ENCODE measurements around the gene SLC12A8. TPM values are rescaled to one million over a fixed set of nuclear protein-coding genes. Genes with fewer than 3 reads are reported as not detected.

Gene SLC12A8
- total and polyA plus RNA-seq, 2 experiments from 2014 or later, result 6.9 to 15.9 TPM

- no peak for DNase-seq (ENCODE audit: low spot score)
Measured at GRCh38 chr3:125061646-125062045, 150.9 kb downstream of the SLC12A8 start.

DNA sequence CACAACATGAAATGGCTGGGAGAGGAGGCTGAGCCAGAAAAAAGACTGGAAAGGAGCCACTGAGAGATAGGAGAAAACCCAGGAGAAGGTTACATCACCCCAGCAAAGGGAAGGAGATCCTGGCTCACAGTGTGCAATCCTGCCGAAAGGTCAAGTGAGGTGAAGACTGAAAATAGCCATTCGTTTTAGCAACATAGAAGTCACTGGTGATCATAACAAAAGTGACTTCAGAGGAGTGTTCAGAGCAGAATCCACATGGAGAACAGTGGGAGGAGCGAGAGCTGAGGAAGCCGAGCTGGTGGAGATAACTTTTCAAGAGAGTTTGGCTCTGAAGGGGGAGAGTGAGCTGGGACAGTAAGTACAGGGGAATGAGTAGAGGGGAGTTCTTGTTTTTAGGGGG, 151.4 kb downstream of the SLC12A8 start:
- peak overlapping the region; percentile 76 for H2AFZ ChIP-seq
- H3K27me3 ChIP-seq (ENCODE audit: insufficient read depth), result peaks cover 26% of the 10 kb centered on the region
- H3K4me1 ChIP-seq (ENCODE audit: insufficient read depth), result peaks cover 14% of the 10 kb centered on the region
- no peaks in the 10 kb centered on the region for H3F3A ChIP-seq (replicated peaks; ENCODE audit: low read depth)
- no peak overlapping the region for H3K27ac ChIP-seq (ENCODE audit: low read depth)
- Mint-ChIP-seq H3K27ac (no peak overlapping the region), H3K4me1 (peaks cover 30% of the 10 kb centered on the region), H3K4me3 (no peak overlapping the region), H3K36me3 (ENCODE audit: low read depth) (no peaks in the 10 kb centered on the region; the same call in 2 of the 3 replicates), H3K9me3 (no peaks in the 10 kb centered on the region; the same call in 2 of the 3 replicates), H3K27me3 (ENCODE audit: insufficient read depth, low read depth, poor library complexity) (peaks cover 39% of the 10 kb centered on the region)
- H3K36me3 ChIP-seq (ENCODE audit: insufficient read depth), result no peaks in the 10 kb centered on the region; the same call in 1 of the 2 replicates
- H3K9me2 ChIP-seq (ENCODE audit: insufficient read depth), result no peaks in the 10 kb centered on the region
- H3K4me3 ChIP-seq, result no peak overlapping the region
- H3K79me2 ChIP-seq (replicated peaks; ENCODE audit: insufficient read depth), result no peaks in the 10 kb centered on the region
- no peaks in the 10 kb centered on the region for H4K20me1 ChIP-seq (replicated peaks; ENCODE audit: insufficient read depth)
- ATAC-seq, result no peak
- no peak for DNase-seq (ENCODE audit: low spot score)
- H3K4me2 ChIP-seq, result no peak overlapping the region
- TF ChIP-seq REST (IDR thresholded peaks at IDR 0.05; ENCODE audit: unreplicated experiment), result no peak

More at GRCh38 chr3:125061646-125062045, 150.9 kb downstream of the SLC12A8 start:
- H3K4me3 Mint-ChIP-seq, result no peak overlapping the region
- Histone ChIP-seq H3K4me1 (ENCODE audit: insufficient read depth) (peaks cover 9% of the 10 kb centered on the region), H3K27ac (ENCODE audit: low read depth) (no peak overlapping the region), H3K4me3 (no peak overlapping the region), H3F3A (replicated peaks; ENCODE audit: low read depth) (no peaks in the 10 kb centered on the region), H3K79me2 (replicated peaks; ENCODE audit: insufficient read depth) (no peaks in the 10 kb centered on the region), H3K36me3 (ENCODE audit: insufficient read depth) (no peaks in the 10 kb centered on the region; the same call in 1 of the 2 replicates), H4K20me1 (replicated peaks; ENCODE audit: insufficient read depth) (no peaks in the 10 kb centered on the region), H3K27me3 (ENCODE audit: insufficient read depth) (peaks cover 22% of the 10 kb centered on the region), H2AFZ (peak overlapping the region; percentile 76; the same call in 1 of the 2 replicates), H3K9me2 (ENCODE audit: insufficient read depth) (0 out of 2 replicates have a peak, but pooled peaks cover 2% of the 10 kb centered on the region), H3K4me2 (no peak overlapping the region)
- no peaks in the 10 kb centered on the region; the same call in 2 of the 3 replicates for H3K36me3 Mint-ChIP-seq (ENCODE audit: low read depth)
- no peak for TF ChIP-seq ZNF331 (CRISPR knock-in tag; IDR thresholded peaks at IDR 0.05; ENCODE audit: low read depth)
- TF ChIP-seq CREB1 (CRISPR knock-in tag; IDR thresholded peaks at IDR 0.05; ENCODE audit: low read depth), result no peak
- no peak for TF ChIP-seq ZNF114 (CRISPR knock-in tag; IDR thresholded peaks at IDR 0.05)
- no peak for TF ChIP-seq NANOG (IDR thresholded peaks at IDR 0.05; ENCODE audit: borderline replicate concordance)
- TF ChIP-seq STAT1 (IDR thresholded peaks at IDR 0.05; ENCODE audit: unreplicated experiment), result no peak
- TF ChIP-seq, protein P1, sequence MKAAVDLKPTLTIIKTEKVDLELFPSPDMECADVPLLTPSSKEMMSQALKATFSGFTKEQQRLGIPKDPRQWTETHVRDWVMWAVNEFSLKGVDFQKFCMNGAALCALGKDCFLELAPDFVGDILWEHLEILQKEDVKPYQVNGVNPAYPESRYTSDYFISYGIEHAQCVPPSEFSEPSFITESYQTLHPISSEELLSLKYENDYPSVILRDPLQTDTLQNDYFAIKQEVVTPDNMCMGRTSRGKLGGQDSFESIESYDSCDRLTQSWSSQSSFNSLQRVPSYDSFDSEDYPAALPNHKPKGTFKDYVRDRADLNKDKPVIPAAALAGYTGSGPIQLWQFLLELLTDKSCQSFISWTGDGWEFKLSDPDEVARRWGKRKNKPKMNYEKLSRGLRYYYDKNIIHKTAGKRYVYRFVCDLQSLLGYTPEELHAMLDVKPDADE (IDR thresholded peaks at IDR 0.05), result no peak
- TF ChIP-seq REST (IDR thresholded peaks at IDR 0.05; ENCODE audit: unreplicated experiment), result no peak
- TF ChIP-seq EZH2phosphoT487 (IDR thresholded peaks at IDR 0.05; ENCODE audit: unreplicated experiment), result no peak
- peaks cover 35% of the 10 kb centered on the region for H3K27me3 Mint-ChIP-seq (ENCODE audit: insufficient read depth, low read depth, poor library complexity)
- no peak for ATAC-seq
- H3K27ac Mint-ChIP-seq, result no peak overlapping the region
- H3K4me1 Mint-ChIP-seq, result peaks cover 26% of the 10 kb centered on the region
- no peaks in the 10 kb centered on the region; the same call in 2 of the 3 replicates for H3K9me3 Mint-ChIP-seq
